H1 (cell line): ENCODE results near the gene INPP5A. TPM values are rescaled to one million over a fixed set of nuclear protein-coding genes. Genes with fewer than 3 reads are reported as not detected.

Experiments used
- RAD21 ChIP-seq, 2 experiments: IDR thresholded peaks in 1 of 2; conservative IDR thresholded peaks in 1 of 2; 2 replicates each; pipeline ENCODE4 v1.6.1; 2011; ENCODE audit warnings: low read depth in 2 of 2, low read length in 2 of 2, improper control_type of control experiment in 1 of 2, inconsistent platforms in 1 of 2, mild to moderate bottlenecking in 1 of 2, moderate library complexity in 1 of 2
- SAP30 ChIP-seq: fragments of 300-600 bp; sonication (generic); IDR thresholded peaks from 2 replicates; pipeline ENCODE4 v1.7.1; 2012; ENCODE audit warnings: low read length, moderate library complexity, mild to moderate bottlenecking, inconsistent platforms; ENCODE audit not compliant: insufficient read depth, insufficient replicate concordance
- SIRT6 ChIP-seq: IDR thresholded peaks from one replicate; pipeline ENCODE4 v1.7.1; 2012; ENCODE audit warnings: low read length, inconsistent platforms
- polyA plus RNA-seq, 7 experiments: library from polyadenylated mRNA; depleted of rRNA in 3 of 7; stranded (reverse) in 5 of 7; unstranded in 2 of 7; fragments of >200 nt in 5 of 7; fragments of 200-250 nt in 2 of 7; gene quantifications; 1 replicate in 5 of 7; 2 replicates in 1 of 7; 4 replicates in 1 of 7; pipeline versions ENCODE4 v1.2.1 to v1.2.3, GENCODE V29; 2011 to 2013; ENCODE audit warnings: missing spikeins in 2 of 7, mixed read lengths in 2 of 7
- total RNA-seq: library from RNA; stranded (reverse); fragmentation: NEBNext Ultra II Directional; extraction: Animal tissue kit (Norgen Biotek cat#: 25700); gene quantifications from 2 replicates; pipeline ENCODE4 v1.2.1, GENCODE V29; 2021

INPP5A gene
- total and polyA plus RNA-seq, 2 of the 8 experiments (the other 6 are each of a cell fraction or from before 2014, with no cell fraction given): 19.7 to 27.5 TPM

- TF ChIP-seq SIRT6 (no peak), RAD21 (IDR thresholded peaks at IDR 0.05 in 1 of 2, conservative IDR thresholded peaks at IDR 0.05 in 1 of 2; ENCODE audit: low read depth in 2 of 2, low read length in 2 of 2) (no peak), SAP30 (no peak)
Measured at GRCh38 chr10:132557696-132558515, 20.3 kb downstream of the INPP5A start (continued).
